ENCODE results near the gene NFAM1.

DNA sequence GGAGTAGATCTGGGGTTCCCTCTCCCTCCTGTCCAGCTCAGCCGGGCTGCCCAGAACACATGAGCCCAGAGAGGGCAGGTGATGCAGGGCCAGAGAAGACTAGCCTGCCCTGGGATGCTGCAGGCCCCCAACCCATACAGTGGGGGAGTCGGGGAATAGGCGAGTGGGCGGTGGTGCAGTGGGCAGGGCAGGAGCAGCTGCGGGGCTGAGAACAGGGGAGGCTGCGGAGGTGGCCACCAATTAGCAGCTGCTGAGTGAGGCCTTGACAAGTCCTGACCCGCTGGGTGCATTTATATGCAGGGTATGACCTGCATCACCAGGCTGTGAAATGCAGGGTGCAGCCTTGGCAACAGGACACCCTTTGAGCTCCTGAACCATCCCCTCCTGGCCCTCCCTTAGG, 43.1 kb downstream of the NFAM1 start:
- TF ChIP-seq POLR2A (IDR thresholded peaks at IDR 0.05) = no peak
- TF ChIP-seq, protein P1, sequence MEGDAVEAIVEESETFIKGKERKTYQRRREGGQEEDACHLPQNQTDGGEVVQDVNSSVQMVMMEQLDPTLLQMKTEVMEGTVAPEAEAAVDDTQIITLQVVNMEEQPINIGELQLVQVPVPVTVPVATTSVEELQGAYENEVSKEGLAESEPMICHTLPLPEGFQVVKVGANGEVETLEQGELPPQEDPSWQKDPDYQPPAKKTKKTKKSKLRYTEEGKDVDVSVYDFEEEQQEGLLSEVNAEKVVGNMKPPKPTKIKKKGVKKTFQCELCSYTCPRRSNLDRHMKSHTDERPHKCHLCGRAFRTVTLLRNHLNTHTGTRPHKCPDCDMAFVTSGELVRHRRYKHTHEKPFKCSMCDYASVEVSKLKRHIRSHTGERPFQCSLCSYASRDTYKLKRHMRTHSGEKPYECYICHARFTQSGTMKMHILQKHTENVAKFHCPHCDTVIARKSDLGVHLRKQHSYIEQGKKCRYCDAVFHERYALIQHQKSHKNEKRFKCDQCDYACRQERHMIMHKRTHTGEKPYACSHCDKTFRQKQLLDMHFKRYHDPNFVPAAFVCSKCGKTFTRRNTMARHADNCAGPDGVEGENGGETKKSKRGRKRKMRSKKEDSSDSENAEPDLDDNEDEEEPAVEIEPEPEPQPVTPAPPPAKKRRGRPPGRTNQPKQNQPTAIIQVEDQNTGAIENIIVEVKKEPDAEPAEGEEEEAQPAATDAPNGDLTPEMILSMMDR (IDR thresholded peaks at IDR 0.05) = no peak
- no peak for TF ChIP-seq EP300 (IDR thresholded peaks at IDR 0.05)
